HuH-7 (cell line): ENCODE results near the gene MAN1C1.
"Not testable (repeated sequence)": the region's sequence is repeated elsewhere in the genome, so short reads cannot be mapped to it uniquely, and the experiment has no call there.

ENCODE experiments used
- DNase-seq: peaks from one replicate; pipeline ENCODE4 v3.0.0; 2011; ENCODE audit warnings: low spot score

MAN1C1 gene

DNA sequence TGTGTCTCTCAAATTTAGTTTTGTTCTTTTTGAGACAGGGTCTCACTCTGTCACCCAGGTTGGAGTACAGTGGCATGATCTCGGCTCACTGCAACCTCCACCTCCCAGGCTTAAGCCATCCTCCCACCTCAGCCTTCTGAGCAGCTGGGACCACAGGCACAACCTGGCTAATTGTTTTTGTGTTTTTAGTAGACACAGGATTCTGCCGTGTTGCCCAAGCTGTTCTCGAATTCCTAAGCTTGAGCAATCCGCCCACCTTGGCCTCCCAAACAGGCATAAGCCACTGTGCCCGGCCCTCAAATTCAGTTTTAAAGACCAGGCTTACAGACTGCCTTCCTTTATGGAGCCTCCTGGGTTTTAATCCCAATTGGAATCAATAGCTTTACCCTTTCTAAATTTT is 99.7 kb downstream of the MAN1C1 start:
- DNase-seq, result no peak

- no peak for DNase-seq
These were observed 102.1 kb downstream of the MAN1C1 start for GRCh38 chr1:25718732-25719131.

GRCh38 chr1:25720624-25721023 is 104.0 kb downstream of the MAN1C1 start:
- no peak for DNase-seq

GRCh38 chr1:25723250-25723880 is 106.8 kb downstream of the MAN1C1 start:
- DNase-seq, result no peak

DNA sequence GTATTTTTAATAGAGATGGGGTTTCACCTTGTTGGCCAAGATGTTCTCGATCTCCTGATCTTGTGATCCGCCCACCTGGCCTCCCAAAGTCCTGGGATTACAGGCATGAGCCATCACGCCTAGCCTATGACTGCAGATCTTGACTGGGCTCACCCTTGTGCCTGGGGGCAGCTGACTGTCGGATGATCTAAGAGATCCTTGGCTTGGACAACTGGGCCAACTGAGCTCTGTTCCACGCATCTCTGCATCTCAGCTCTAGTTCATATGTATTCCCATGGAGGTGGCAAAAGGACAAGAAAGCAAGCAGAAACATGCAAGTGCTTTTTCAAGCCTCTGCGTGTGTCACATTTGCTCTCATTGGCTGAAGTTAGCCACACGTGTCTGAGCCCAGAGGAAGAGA is 107.6 kb downstream of the MAN1C1 start:
- no peak for DNase-seq

DNA sequence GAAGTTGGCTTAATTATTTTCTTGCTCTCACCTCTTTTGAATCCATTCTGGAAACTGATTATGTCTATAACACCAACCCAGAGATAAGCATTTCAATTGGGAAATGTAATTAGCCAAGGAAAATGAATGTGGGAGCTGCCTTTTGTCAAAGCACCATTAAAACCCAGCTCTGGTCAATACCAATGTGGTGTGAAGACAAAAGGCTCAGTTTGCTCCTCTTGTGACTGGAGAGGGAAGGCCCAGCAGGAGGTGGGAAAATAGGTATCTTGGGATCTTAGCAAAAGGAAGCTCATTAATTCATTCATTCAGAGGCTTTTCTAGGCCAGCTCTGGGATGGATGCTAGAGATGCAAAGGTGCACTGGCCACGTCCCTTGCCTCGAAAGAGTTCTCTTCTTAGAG is 108.4 kb downstream of the MAN1C1 start:
- no peak for DNase-seq

DNA sequence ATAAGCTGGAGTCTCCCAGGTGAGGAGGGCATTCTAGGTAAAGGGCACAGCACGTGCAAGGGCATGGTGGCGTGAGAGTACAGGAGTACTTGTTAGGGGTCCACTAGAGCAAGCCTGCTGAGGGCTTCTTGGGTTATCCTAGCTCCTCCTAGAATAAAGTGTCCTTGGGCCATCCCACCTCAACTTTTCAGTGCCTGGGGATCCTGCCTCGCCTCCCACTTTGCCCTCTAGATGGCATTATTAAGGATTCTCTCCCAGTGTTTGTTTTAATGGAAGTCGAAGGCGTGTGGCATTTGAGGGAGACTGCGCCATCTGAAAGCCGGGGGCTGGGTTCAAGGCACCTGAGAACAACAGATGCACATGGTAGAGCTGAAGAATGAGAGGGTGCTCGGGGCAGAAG is 108.9 kb downstream of the MAN1C1 start:
- no peak for DNase-seq

- DNase-seq, result peak; percentile 41
These were observed 110.5 kb downstream of the MAN1C1 start for GRCh38 chr1:25727088-25727487.

DNA sequence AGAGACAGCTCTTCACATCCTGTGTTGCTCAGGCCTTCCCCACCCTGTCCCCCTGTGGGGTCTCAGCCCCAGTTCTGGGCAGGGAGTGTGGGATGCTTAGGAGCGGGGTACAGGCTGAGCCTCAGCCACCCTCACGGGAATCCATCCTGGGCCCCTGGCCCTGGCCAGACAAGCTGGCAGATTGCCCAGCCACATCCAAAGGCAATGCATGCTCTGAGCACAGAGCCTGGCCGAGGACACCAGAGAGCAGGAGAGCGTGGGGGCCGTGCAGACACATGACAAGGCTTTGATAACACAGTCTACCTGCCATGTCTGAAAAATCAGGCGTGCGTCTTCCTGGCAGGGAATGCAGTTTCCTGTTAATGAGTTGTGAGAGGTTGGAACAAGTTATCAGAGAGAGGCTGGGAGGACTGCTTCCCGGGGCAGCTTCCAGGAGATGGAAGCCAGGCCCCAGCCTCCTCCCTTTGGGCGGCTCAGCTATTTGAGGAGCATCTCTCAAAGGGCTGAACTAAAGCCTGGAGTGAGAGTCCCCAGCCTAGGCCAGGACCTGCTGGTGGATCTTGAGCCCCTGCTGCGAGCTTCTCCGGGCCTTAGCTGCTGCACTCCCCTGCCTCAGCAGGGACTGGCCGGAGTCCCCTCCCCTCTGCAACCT is 111.2 kb downstream of the MAN1C1 start:
- peak; percentile 39 for DNase-seq

- no peak for DNase-seq
These were observed 111.8 kb downstream of the MAN1C1 start for GRCh38 chr1:25728301-25728935.

DNA sequence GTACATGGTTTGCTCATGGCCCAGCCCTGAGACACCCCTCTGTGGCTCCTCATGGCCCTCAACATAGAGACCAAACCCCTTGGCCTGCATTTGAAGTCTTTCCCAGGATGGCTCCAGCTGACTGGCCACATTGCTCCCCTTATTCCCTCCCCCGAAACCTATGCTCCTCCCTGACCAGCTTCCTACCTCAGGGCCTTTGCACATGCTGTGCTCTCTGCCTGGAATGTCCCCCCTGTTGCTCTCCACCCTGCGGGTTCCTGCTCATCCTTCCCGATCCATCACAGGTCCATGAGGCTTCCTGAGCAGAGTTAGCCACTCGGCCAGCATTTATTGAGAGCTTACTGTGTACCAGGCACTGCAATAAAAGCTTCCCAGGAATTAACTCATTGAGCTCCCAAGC is 112.5 kb downstream of the MAN1C1 start:
- DNase-seq, result no peak

- no peak for DNase-seq
These were observed 113.4 kb downstream of the MAN1C1 start for GRCh38 chr1:25729790-25730644.

DNA sequence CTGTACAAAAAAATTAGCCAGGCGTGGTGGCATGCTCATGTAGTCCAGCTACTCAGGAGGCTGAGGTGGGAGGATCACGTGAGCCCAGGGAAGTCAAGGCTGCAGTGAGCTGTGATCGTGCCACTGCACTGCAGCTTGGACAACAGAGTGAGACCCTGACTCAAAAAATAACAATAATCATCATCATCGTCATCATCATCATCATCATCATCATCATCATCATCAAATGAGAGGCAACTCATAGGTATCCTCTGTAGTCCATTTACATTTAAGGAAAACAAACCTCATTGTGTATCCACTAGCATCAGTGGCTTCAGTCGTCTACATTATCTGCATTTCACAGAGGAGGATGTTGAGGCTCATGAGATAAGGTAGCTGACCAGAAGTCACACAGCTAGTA is 114.6 kb downstream of the MAN1C1 start:
- DNase-seq, result no peak

GRCh38 chr1:25731626-25732370 is 115.2 kb downstream of the MAN1C1 start:
- no peak for DNase-seq

GRCh38 chr1:25732821-25733220 is 116.2 kb downstream of the MAN1C1 start:
- no peak for DNase-seq

GRCh38 chr1:25733271-25733670 is 116.7 kb downstream of the MAN1C1 start:
- DNase-seq, result no peak

- not testable (repeated sequence) for DNase-seq
These were observed 118.4 kb downstream of the MAN1C1 start for GRCh38 chr1:25734991-25735390.

GRCh38 chr1:25735956-25736529 is 119.5 kb downstream of the MAN1C1 start:
- DNase-seq, result no peak

- no peak for DNase-seq
These were observed 120.5 kb downstream of the MAN1C1 start for GRCh38 chr1:25737130-25737529.

DNA sequence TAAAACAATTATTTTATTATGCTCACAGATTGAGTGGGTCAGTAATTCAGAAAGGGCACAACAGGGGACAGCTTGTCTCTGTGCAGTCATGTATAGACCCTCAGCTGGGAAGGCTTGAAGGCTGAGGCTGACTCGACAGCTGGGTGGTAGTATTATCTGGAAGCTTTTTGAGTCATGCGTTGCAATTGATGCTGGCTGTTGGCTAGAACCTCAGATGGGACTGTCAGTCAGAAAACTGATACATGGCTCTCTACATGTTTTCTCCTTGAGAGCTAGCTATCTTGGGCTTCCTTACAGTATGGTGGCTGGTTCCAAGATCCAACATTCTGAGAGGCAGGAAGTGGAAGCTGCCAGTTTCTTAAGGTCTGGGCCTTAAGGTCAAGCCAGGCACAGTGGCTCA is 121.9 kb downstream of the MAN1C1 start:
- DNase-seq, result no peak

DNA sequence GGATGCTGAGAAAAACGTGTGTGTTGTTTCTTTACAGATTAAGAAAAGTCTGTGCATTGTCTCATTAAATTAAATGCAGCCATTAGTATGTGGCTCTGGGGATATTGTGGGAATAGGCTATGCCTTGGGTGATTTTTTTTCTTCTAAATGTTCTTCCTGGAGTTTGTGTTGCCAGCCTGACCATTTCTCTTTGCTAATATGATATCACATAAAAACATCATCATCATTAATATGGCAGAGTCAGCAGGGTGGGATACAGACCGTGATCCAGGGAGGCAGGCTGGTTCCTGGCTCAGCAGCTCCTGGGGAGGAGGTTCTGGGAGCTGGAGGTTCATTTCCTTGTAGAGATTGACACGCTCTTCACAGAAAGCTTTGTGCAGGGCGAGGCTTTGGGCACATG is 122.8 kb downstream of the MAN1C1 start:
- no peak for DNase-seq

DNA sequence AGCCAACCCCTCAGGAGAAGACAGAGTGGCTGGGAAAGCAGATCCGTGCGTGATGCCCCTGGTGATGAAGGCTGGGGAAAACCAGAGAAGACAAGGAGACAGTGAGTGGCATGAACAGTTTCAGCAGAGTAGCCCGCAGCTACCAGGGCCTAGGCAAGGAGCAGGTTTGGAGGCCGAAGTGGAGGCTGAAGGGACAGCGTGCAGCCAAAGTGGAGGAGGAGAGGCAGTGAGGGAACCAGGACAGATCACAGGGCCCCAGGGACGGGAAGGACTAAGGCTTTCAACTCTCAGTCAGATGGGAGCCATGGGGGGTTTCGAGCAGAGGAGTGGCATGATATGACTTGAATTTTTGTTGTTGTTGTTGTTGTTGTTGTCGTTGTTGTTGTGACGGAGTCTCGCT is 123.5 kb downstream of the MAN1C1 start:
- no peak for DNase-seq
